Kidney (tissue), 14 donors: ENCODE data around the gene CPTP. TPM values are rescaled to one million over a fixed set of nuclear protein-coding genes. Genes with fewer than 3 reads are reported as not detected.

Experiments
- DNase-seq, 5 donors: peaks; one replicate each; pipeline ENCODE4 v3.0.0-alpha.2; 2013 to 2020
- FAIRE-seq: peaks from 2 replicates; lab custom pipeline; 2012; peaks lifted over from hg19 to GRCh38; lab: Jason Lieb, UNC
- H3K27ac ChIP-seq, 2 donors: one replicate each; pipeline ENCODE4 v1.7.0; 2013; ENCODE audit warnings: low read depth in 2 of 2, low read length in 2 of 2, inconsistent platforms in 1 of 2
- H3K27me3 ChIP-seq: one replicate; pipeline ENCODE4 v1.7.1; 2013; ENCODE audit warnings: low read length, inconsistent platforms; ENCODE audit not compliant: control insufficient read depth, insufficient read depth
- H3K36me3 ChIP-seq, 3 donors: one replicate each; pipeline versions ENCODE4 v1.7.0 to v1.7.1; 2013; ENCODE audit warnings: low read length in 3 of 3, control low read depth in 1 of 3, inconsistent platforms in 1 of 3; ENCODE audit not compliant: insufficient read depth in 3 of 3, control insufficient read depth in 2 of 3
- H3K4me1 ChIP-seq, 3 donors: one replicate each; pipeline versions ENCODE4 v1.7.0 to v1.7.1; 2013; ENCODE audit warnings: low read length in 3 of 3, inconsistent platforms in 1 of 3, low read depth in 1 of 3; ENCODE audit not compliant: control insufficient read depth in 2 of 3, insufficient read depth in 2 of 3
- H3K4me3 ChIP-seq, 3 donors: one replicate each; pipeline versions ENCODE4 v1.7.0 to v1.8.1; 2013; ENCODE audit warnings: low read length in 3 of 3, control low read depth in 1 of 3, inconsistent platforms in 1 of 3
- H3K9ac ChIP-seq, 3 donors: one replicate each; pipeline versions ENCODE4 v1.7.0 to v1.7.1; 2013; ENCODE audit warnings: low read length in 3 of 3, control low read depth in 1 of 3, inconsistent platforms in 1 of 3
- H3K9me3 ChIP-seq, 3 donors: one replicate each; pipeline versions ENCODE4 v1.7.0 to v1.7.1; 2013; ENCODE audit warnings: low read length in 3 of 3, control low read depth in 1 of 3, inconsistent platforms in 1 of 3; ENCODE audit not compliant: control insufficient read depth in 2 of 3, insufficient read depth in 1 of 3
- CTCF ChIP-seq: IDR thresholded peaks from 3 replicates; pipeline ENCODE4 v1.5.1; 2012; ENCODE audit warnings: mild to moderate bottlenecking, moderate library complexity, borderline replicate concordance; ENCODE audit not compliant: insufficient read depth; ENCODE audit errors: extremely low read depth
- intact Hi-C: fragments of 100-400 bp; cut with DNase I; formaldehyde crosslinking; loops from one replicate; pipeline ENCODE4 v1.11.1; 2022
- polyA plus RNA-seq: library from polyadenylated mRNA; stranded (reverse); fragments of 350-450 nt; fragmentation: Illumina TruSeq; extraction: RNeasy Lipid Tissue Mini Kit (QIAGEN cat#74804); gene quantifications from one replicate; pipeline ENCODE4 v1.2.3, GENCODE V29; 2014; ENCODE audit warnings: low read depth, low replicate concordance; ENCODE audit not compliant: insufficient read depth
- total RNA-seq: library from RNA; stranded (reverse); fragmentation: NEBNext Ultra II Directional; extraction: Animal tissue kit (Norgen Biotek cat#: 25700); gene quantifications from one replicate; pipeline ENCODE4 v1.2.1, GENCODE V29; 2021
- donor health status: control.
- donor health status: control.
- donor health status: control.
- donor health status: control.
- donor health status: control.
- donor health status: DM: yes; HTN: yes; CAD: no.
- donor health status: Normal renal cell carcinoma (clear cell type).

Gene CPTP
- total and polyA plus RNA-seq, 2 donors from 2014 or later, result 21.9 to 51.5 TPM

GRCh38 chr1:1295154-1295923 lies 29.3 kb upstream of the CPTP start:
- intact Hi-C loops, result loop anchor here (10.0 kb wide), 1 partner anchor 171 kb away; no protein-coding TSS in a partner anchor
- H3K36me3 ChIP-seq, result no peaks in the 10 kb centered on the region
- no peak for DNase-seq

GRCh38 chr1:1296070-1297061 lies 28.2 kb upstream of the CPTP start:
- intact Hi-C loops, result loop anchor here (10.0 kb wide), 1 partner anchor 172 kb away; no protein-coding TSS in a partner anchor
- Histone ChIP-seq H3K4me1 (peaks cover 0 to 3% (median 0%) of the 10 kb centered on the region in 3 donors), H3K9ac (no peak overlapping the region), H3K9me3 (no peaks in the 10 kb centered on the region), H3K36me3 (no peaks in the 10 kb centered on the region), H3K4me3 (no peak overlapping the region), H3K27me3 (no peaks in the 10 kb centered on the region), H3K27ac (no peak overlapping the region)
- no peak for DNase-seq
- FAIRE-seq, result no peak
- no peak for TF ChIP-seq CTCF

More at GRCh38 chr1:1295154-1295923, 29.3 kb upstream of the CPTP start:
- H3K9ac ChIP-seq, result no peak overlapping the region
- no peak overlapping the region for H3K27ac ChIP-seq
- H3K9me3 ChIP-seq, result no peaks in the 10 kb centered on the region
- no peak for TF ChIP-seq CTCF
- no peak for FAIRE-seq
- peaks cover 0 to 5% (median 0%) of the 10 kb centered on the region in 3 donors for H3K4me1 ChIP-seq
- H3K4me3 ChIP-seq, result no peak overlapping the region
- no peaks in the 10 kb centered on the region for H3K27me3 ChIP-seq

GRCh38 chr1:1297802-1298424 lies 26.7 kb upstream of the CPTP start:
- H3K9ac ChIP-seq, result no peak overlapping the region
- H3K36me3 ChIP-seq, result no peaks in the 10 kb centered on the region
- no peak for TF ChIP-seq CTCF
- H3K9me3 ChIP-seq, result no peaks in the 10 kb centered on the region
- H3K27me3 ChIP-seq, result no peaks in the 10 kb centered on the region
- no peak overlapping the region for H3K4me3 ChIP-seq
- FAIRE-seq, result no peak
- H3K4me1 ChIP-seq, result no peaks in the 10 kb centered on the region
- intact Hi-C loops, result loop anchor here (10.0 kb wide), 1 partner anchor 173 kb away; no protein-coding TSS in a partner anchor
- no peak overlapping the region for H3K27ac ChIP-seq
- DNase-seq, result no peak
